PC-3 (cell line): Measurements from ENCODE around the gene SRGN. TPM values are rescaled to one million over a fixed set of nuclear protein-coding genes. Genes with fewer than 3 reads are reported as not detected.

Experiments
- ATAC-seq: fragments of 200-7000 bp; cut with Tn5 transposase; 2 replicates; pipeline ENCODE4 v1.9.1; 2020; ENCODE audit warnings: mild to moderate bottlenecking, moderate library complexity
- BruUV-seq: library from RNA; stranded (reverse); fragments of 400-500 nt; replicated peaks from 2 replicates; lab custom pipeline; 2021; lab: Mats Ljungman, UMichigan
- CTCF ChIA-PET: fragments of 300-600 bp; sonication (Branson Sonifier 250); formaldehyde crosslinking; loops from one replicate; lab custom pipeline; 2022; ENCODE audit warnings: antibody characterized with exemption; lab: Charles Lee
- POLR2A ChIA-PET: fragments of 300-600 bp; sonication (Branson Sonifier 250); formaldehyde crosslinking; loops from one replicate; lab custom pipeline; 2022; ENCODE audit warnings: antibody characterized with exemption; ENCODE audit not compliant: unreplicated experiment; lab: Charles Lee
- DNase-seq: peaks from one replicate; pipeline ENCODE4 v3.0.0-alpha.2; 2015
- H2AFZ ChIP-seq: fragments of 300-600 bp; sonication (generic); 2 replicates; pipeline ENCODE4 v1.6.0; 2016; ENCODE audit warnings: antibody characterized with exemption, low read length
- H3F3A ChIP-seq: fragments of 300-600 bp; sonication (generic); one replicate; pipeline ENCODE4 v1.6.0; 2017; ENCODE audit warnings: antibody characterized with exemption, low read length, control low read depth, mild to moderate bottlenecking; ENCODE audit not compliant: unreplicated experiment
- H3K27ac ChIP-seq: fragments of 300-600 bp; sonication (generic); 2 replicates; pipeline ENCODE4 v1.5.1; 2016; ENCODE audit warnings: mild to moderate bottlenecking, low read length
- H3K27me3 ChIP-seq: fragments of 300-600 bp; sonication (generic); 2 replicates; pipeline ENCODE4 v1.6.1; 2016; ENCODE audit warnings: low read length, mixed read lengths
- H3K36me3 ChIP-seq: fragments of 300-600 bp; sonication (generic); 2 replicates; pipeline ENCODE4 v1.6.1; 2016; ENCODE audit warnings: low read depth, mixed run types, low read length, mixed read lengths
- H3K4me1 ChIP-seq: fragments of 300-600 bp; sonication (generic); 2 replicates; pipeline ENCODE4 v1.5.1; 2016; ENCODE audit warnings: low read length; ENCODE audit not compliant: insufficient read depth
- H3K4me2 ChIP-seq: fragments of 300-600 bp; sonication (generic); 2 replicates; pipeline ENCODE4 v1.6.0; 2016; ENCODE audit warnings: low read length
- H3K4me3 ChIP-seq: fragments of 300-600 bp; sonication (generic); 2 replicates; pipeline ENCODE4 v1.5.1; 2016; ENCODE audit warnings: mild to moderate bottlenecking, low read length, mixed read lengths
- H3K79me2 ChIP-seq: fragments of 300-600 bp; sonication (generic); 2 replicates; pipeline ENCODE4 v1.6.1; 2017; ENCODE audit warnings: low read length, mixed read lengths
- H3K9ac ChIP-seq: fragments of 300-600 bp; sonication (generic); 2 replicates; pipeline ENCODE4 v1.6.0; 2016; ENCODE audit warnings: mild to moderate bottlenecking, low read length
- H3K9me2 ChIP-seq: fragments of 300-600 bp; sonication (generic); replicated peaks from 2 replicates; pipeline ENCODE4 v1.6.1; 2016; ENCODE audit warnings: mixed run types, low read length, mixed read lengths
- H3K9me3 ChIP-seq: fragments of 300-600 bp; sonication (generic); 2 replicates; pipeline ENCODE4 v1.6.1; 2016; ENCODE audit warnings: low read length, mixed read lengths
- H4K20me1 ChIP-seq: fragments of 300-600 bp; sonication (generic); 2 replicates; pipeline ENCODE4 v1.6.1; 2016; ENCODE audit warnings: low read length, mixed read lengths
- CTCF ChIP-seq: fragments of 300-600 bp; sonication (generic); conservative IDR thresholded peaks from 2 replicates; pipeline ENCODE4 v1.5.1; 2017; ENCODE audit warnings: antibody characterized with exemption, low read depth, mild to moderate bottlenecking, low read length
- EZH2 ChIP-seq: fragments of 300-600 bp; sonication (generic); IDR thresholded peaks from one replicate; pipeline ENCODE4 v1.6.1; 2017; ENCODE audit warnings: antibody characterized with exemption, mild to moderate bottlenecking, low read length; ENCODE audit not compliant: unreplicated experiment
- EZH2phosphoT487 ChIP-seq: fragments of 300-600 bp; sonication (generic); IDR thresholded peaks from 2 replicates; pipeline ENCODE4 v1.6.1; 2018; ENCODE audit warnings: mild to moderate bottlenecking, antibody characterized with exemption, low read length, borderline replicate concordance
- intact Hi-C: fragments of 100-400 bp; cut with micrococcal nuclease; formaldehyde crosslinking; loops from 2 replicates; pipeline ENCODE4 v1.9.0; 2023
- total RNA-seq: library from RNA; depleted of rRNA; stranded (reverse); fragments of >200 nt; gene quantifications from 2 replicates; pipeline ENCODE4 v1.2.3, GENCODE V29; 2014

Gene SRGN
- total RNA-seq, 1 experiment from 2014 or later = 422 TPM

GRCh38 chr10:69086001-69086509 lies 1.8 kb upstream of the SRGN start:
- H3K27ac ChIP-seq = no peak overlapping the region
- ATAC-seq = no peak
- H3K4me3 ChIP-seq = no peak overlapping the region
- BruUV-seq = no TSS peak
- DNase-seq = peak; percentile 37
- intact Hi-C loops = no loop called here
- H4K20me1 ChIP-seq = no peaks in the 10 kb centered on the region
- H3K27me3 ChIP-seq = no peaks in the 10 kb centered on the region
- peaks cover 7% of the 10 kb centered on the region for H3F3A ChIP-seq
- no peaks in the 10 kb centered on the region for H3K9me2 ChIP-seq
- ChIA-PET CTCF (no interaction called here), POLR2A (no interaction called here)
- peak overlapping the region; percentile 69 for H2AFZ ChIP-seq
- TF ChIP-seq CTCF (no peak), EZH2 (no peak), EZH2phosphoT487 (no peak)
- peak overlapping the region; percentile 27 for H3K4me2 ChIP-seq
- H3K9me3 ChIP-seq = no peaks in the 10 kb centered on the region
- H3K4me1 ChIP-seq = peaks cover 39% of the 10 kb centered on the region
- H3K36me3 ChIP-seq = peaks cover 3% of the 10 kb centered on the region; the same call in 1 of the 2 replicates
- peak overlapping the region; percentile 7; the same call in 1 of the 2 replicates for H3K9ac ChIP-seq
- H3K79me2 ChIP-seq = peaks cover 31% of the 10 kb centered on the region

- Histone ChIP-seq H3F3A (peaks cover 7% of the 10 kb centered on the region), H3K4me2 (peak overlapping the region; percentile 82), H4K20me1 (no peaks in the 10 kb centered on the region; the same call in 1 of the 2 replicates), H3K9ac (peak overlapping the region; percentile 70), H3K4me1 (peaks cover 56% of the 10 kb centered on the region), H3K36me3 (peaks cover 6% of the 10 kb centered on the region), H3K27ac (peak overlapping the region; percentile 77), H3K27me3 (no peaks in the 10 kb centered on the region), H2AFZ (peak overlapping the region; percentile 54; the same call in 1 of the 2 replicates), H3K9me3 (no peaks in the 10 kb centered on the region), H3K79me2 (peaks cover 54% of the 10 kb centered on the region), H3K9me2 (no peaks in the 10 kb centered on the region), H3K4me3 (peak overlapping the region; percentile 72)
- CTCF ChIA-PET = no interaction called here
- TF ChIP-seq EZH2 (no peak), EZH2phosphoT487 (no peak)
- TSS peak; percentile 87 for BruUV-seq
- 0 out of 2 replicates have a peak, but pooled peaks have one; percentile 2 for ATAC-seq
- POLR2A ChIA-PET = interaction anchor here (0.7 kb wide), 1 partner anchor 17 kb away, joined by 18 read pairs; no protein-coding TSS in a partner anchor
- no peak for DNase-seq
- intact Hi-C loops = loop anchor here (1.0 kb wide), 2 partner anchors 27 to 100 kb away; partner anchors contain the start of gene KIFBP
These were observed 517 bp downstream of the SRGN start for GRCh38 chr10:69088471-69088769.

- DNase-seq (peak; percentile 98), ATAC-seq (peak; percentile 39)
- BruUV-seq = no TSS peak
- Histone ChIP-seq H3K79me2 (peaks cover 59% of the 10 kb centered on the region), H3K4me2 (peak overlapping the region; percentile 82), H3K4me1 (peaks cover 56% of the 10 kb centered on the region), H3K4me3 (peak overlapping the region; percentile 72), H3K9ac (peak overlapping the region; percentile 70), H3K36me3 (peaks cover 8% of the 10 kb centered on the region), H3K27me3 (no peaks in the 10 kb centered on the region), H3K9me2 (no peaks in the 10 kb centered on the region), H2AFZ (peak overlapping the region; percentile 54; the same call in 1 of the 2 replicates), H4K20me1 (peaks cover 5% of the 10 kb centered on the region), H3K9me3 (no peaks in the 10 kb centered on the region), H3F3A (peaks cover 9% of the 10 kb centered on the region), H3K27ac (peak overlapping the region; percentile 77)
- ChIA-PET CTCF (no interaction called here), POLR2A (no interaction called here)
- no peak for TF ChIP-seq EZH2
- no peak for TF ChIP-seq CTCF
- TF ChIP-seq EZH2phosphoT487 = no peak
- intact Hi-C loops = loop anchor here (1.0 kb wide), 2 partner anchors 28 to 101 kb away; partner anchors contain the start of gene KIFBP
These were observed 1.0 kb downstream of the SRGN start for GRCh38 chr10:69088801-69089501.
